ENCODE measurements around the gene PNPLA4.

PNPLA4 gene

DNA sequence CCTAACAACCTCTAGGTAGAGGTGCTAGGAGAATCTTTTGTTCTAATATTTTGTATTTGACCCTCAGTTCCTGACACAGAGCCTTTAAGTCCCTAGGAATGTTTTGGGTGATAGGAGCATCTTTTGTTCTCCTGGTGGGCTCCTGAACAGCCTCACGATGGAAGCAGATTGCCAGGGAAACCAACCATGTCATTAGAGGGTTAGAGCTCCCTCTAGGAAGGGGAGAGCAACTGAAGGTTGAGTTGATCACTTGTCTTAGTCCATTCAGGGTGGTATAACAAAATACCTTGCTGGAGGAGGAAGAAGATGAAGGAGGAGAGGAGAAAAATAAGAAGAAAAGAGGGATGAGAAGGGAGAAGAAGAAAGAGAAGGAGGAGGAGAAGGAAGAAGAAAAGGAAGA lies 75.0 kb downstream of the PNPLA4 start:
- no peak for DNase-seq
